Stimulated activated naive B cell treated with anti-CD40 and anti-IgM and Interleukin-4, amounts not matched to agents 10 μg/mL and 1 μg/mL and 100 μg/mL, for 72 hours (primary cell): ENCODE data around the gene FBLN7.
"Not testable (repeated sequence)": the region's sequence is repeated elsewhere in the genome, so short reads cannot be mapped to it uniquely, and the experiment has no call there.

Experiments used
- ATAC-seq, 2 donors: fragments of 150-1000 bp; cut with Tn5 transposase; replicated peaks; 2 replicates each; pipeline ENCODE4 v1.10.0; 2021; ENCODE audit warnings: moderate library complexity in 1 of 2
- DNase-seq: peaks from one replicate; pipeline ENCODE4 v3.0.0; 2021
- H3K27ac Mint-ChIP-seq: one replicate; pipeline ENCODE4 v1.8.0; 2022; ENCODE audit warnings: mild to moderate bottlenecking, mixed read lengths
- H3K27me3 Mint-ChIP-seq, 2 donors: one replicate each; pipeline ENCODE4 v1.8.0; 2022; ENCODE audit warnings: mixed read lengths in 2 of 2
- H3K36me3 Mint-ChIP-seq, 2 donors: one replicate each; pipeline ENCODE4 v1.8.0; 2022; ENCODE audit warnings: mixed read lengths in 2 of 2, mild to moderate bottlenecking in 1 of 2
- H3K4me1 Mint-ChIP-seq, 2 donors: one replicate each; pipeline ENCODE4 v1.8.0; 2022; ENCODE audit warnings: mixed read lengths in 2 of 2, mild to moderate bottlenecking in 1 of 2
- H3K4me3 Mint-ChIP-seq, 2 donors: one replicate each; pipeline ENCODE4 v1.8.0; 2022; ENCODE audit warnings: mild to moderate bottlenecking in 2 of 2, mixed read lengths in 2 of 2, moderate library complexity in 1 of 2
- H3K9me3 Mint-ChIP-seq, 2 donors: one replicate each; pipeline ENCODE4 v1.8.0; 2022; ENCODE audit warnings: mixed read lengths in 2 of 2, mild to moderate bottlenecking in 1 of 2

FBLN7 gene, protein sequence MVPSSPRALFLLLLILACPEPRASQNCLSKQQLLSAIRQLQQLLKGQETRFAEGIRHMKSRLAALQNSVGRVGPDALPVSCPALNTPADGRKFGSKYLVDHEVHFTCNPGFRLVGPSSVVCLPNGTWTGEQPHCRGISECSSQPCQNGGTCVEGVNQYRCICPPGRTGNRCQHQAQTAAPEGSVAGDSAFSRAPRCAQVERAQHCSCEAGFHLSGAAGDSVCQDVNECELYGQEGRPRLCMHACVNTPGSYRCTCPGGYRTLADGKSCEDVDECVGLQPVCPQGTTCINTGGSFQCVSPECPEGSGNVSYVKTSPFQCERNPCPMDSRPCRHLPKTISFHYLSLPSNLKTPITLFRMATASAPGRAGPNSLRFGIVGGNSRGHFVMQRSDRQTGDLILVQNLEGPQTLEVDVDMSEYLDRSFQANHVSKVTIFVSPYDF

DNA sequence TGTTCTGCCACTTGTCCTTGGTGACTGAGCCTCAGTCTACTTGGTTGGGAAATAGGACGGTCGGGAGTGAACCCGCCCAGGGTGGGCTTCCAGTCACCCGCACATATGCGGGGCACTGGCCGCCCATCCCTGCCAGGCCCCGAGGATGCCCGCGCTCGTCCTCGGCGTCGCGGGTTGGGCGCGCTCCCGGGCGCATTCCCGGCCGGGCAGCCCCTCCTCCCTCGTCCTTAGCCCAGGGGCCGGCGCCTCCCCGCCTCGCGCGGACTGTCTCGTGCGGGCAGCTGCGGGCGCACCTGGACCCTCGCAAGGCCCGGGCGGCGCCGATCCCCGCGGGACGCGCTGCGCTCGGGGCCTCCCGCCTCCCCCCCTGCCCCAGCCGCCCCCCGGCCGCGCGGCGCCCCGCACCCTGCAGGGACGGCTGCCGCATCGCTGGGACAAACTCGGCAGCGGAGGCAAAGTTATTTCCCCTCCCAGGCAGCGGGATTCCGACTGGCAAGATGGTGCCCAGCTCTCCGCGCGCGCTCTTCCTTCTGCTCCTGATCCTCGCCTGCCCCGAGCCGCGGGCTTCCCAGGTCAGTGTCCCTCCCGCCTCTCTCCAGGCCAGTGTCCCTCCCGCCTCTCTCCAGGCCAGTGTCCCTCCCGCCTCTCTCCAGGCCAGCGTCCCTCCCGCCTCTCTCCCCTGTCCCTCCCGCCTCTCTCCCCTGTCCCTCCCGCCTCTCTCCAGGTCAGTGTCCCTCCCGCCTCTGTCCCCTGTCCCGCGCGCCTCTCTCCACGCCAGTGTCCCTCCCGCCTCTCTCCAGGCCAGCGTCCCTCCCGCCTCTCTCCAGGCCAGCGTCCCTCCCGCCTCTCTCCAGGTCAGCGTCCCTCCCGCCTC, at the start of gene FBLN7:
TSS of gene FBLN7 (plus strand) at position 227 of the 874 bp plus-strand sequence. CDS start at position 498, 271 bp downstream.
- no peak for DNase-seq
- Mint-ChIP-seq H3K9me3 (no peaks in the 10 kb centered on the region), H3K4me1 (peaks cover 10 to 14% of the 10 kb centered on the region in 2 donors), H3K27me3 (peaks cover 21 to 54% of the 10 kb centered on the region in 2 donors), H3K36me3 (no peaks in the 10 kb centered on the region), H3K27ac (peak within 1 kb of the TSS; percentile 67), H3K4me3 (peak within 1 kb of the TSS; percentile 74 to 78)
- ATAC-seq, result peak in 1 of 2 donors; percentile 30

DNA sequence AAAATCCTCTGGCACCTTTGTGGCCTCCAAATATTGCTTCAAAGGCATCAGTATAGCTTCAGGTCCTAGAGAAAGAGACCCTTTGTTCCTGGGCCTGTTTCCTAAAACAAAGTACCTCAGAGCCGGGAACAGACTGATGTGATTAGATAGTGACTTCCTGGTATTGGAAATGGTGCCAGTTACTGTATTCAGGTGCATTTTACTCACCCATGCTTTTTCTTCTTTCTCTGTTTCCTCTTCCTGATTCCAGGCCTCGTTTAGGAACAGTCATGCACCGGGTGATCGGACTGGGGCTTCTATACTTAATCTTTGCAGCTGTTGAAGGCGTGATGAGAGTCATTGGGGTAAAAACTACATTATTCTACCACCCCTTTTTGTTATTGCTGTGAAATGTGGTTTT, 48.8 kb upstream of the FBLN7 start:
- no peak overlapping the region for H3K4me3 Mint-ChIP-seq
- peaks cover 0 to 10% of the 10 kb centered on the region in 2 donors for H3K9me3 Mint-ChIP-seq
- H3K36me3 Mint-ChIP-seq, result peaks cover 54 to 69% of the 10 kb centered on the region in 2 donors
- ATAC-seq (no peak), DNase-seq (no peak)
- peaks cover 31 to 37% of the 10 kb centered on the region in 2 donors for H3K4me1 Mint-ChIP-seq
- no peaks in the 10 kb centered on the region for H3K27me3 Mint-ChIP-seq
- no peak overlapping the region for H3K27ac Mint-ChIP-seq

DNA sequence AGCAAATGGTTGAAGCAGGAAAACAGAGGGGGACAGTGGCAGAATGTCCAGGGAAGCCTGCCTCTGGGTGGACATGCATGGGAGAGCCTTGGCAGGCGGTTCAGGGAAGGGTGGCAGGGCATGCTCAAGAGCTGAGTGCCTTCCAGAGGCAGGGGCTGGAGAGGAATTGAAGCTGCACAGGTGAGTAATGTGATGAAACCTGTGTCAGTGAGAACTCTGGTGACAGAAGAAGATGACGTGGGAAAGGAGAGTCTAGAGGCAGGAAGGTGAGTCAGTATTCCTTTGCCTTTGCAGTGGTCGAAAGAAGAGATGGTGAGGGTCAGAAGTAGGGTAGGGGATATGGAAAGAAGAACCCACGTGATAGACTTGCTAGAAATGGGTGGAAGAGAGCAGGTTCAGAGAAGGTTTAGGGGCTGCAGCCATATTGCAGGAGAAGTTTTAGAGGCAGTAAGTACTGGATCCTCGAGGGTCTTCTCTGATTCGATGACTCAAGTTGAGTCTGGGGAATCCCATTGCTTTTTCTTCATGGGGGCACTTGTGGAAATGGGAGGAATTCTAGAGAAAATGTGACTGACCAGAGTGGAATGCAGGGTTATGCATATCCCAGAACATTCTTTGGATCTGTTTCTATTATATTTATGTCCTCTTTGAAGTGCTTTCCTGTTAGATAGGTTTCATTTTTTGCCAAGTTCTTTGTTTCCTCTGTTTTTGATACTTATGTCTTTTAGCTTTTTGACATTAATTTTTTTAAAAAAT, 45.7 kb upstream of the FBLN7 start:
- no peak overlapping the region for H3K27ac Mint-ChIP-seq
- peaks cover 36 to 51% of the 10 kb centered on the region in 2 donors for H3K36me3 Mint-ChIP-seq
- no peak for ATAC-seq
- no peaks in the 10 kb centered on the region for H3K9me3 Mint-ChIP-seq
- no peak overlapping the region for H3K4me3 Mint-ChIP-seq
- no peak for DNase-seq
- H3K27me3 Mint-ChIP-seq, result no peaks in the 10 kb centered on the region
- H3K4me1 Mint-ChIP-seq, result peaks cover 6 to 12% of the 10 kb centered on the region in 2 donors

DNA sequence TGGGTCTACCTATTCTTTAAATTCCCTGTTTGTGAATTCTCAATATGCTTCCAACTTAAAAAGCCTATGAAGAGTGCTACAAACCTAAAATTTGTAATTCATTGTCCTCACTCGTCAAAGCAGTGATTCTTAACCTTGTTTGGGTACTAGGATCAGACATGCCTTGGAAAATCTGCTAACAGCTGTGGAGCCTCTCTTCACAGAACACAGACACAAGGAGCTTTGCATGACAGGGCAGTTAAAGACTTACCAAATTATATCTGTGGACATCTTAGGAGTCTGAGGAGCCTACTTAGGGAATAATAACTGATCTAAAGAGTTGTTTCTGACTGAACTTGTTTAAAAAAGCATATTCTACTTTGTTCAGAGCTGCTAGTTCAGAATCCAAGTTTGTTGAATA, 45.0 kb upstream of the FBLN7 start:
- no peak for DNase-seq
- Mint-ChIP-seq H3K4me1 (peaks cover 0 to 6% of the 10 kb centered on the region in 2 donors), H3K36me3 (peaks cover 35 to 50% of the 10 kb centered on the region in 2 donors), H3K27ac (no peak overlapping the region), H3K9me3 (no peaks in the 10 kb centered on the region), H3K4me3 (no peak overlapping the region), H3K27me3 (no peaks in the 10 kb centered on the region)
- no peak for ATAC-seq

DNA sequence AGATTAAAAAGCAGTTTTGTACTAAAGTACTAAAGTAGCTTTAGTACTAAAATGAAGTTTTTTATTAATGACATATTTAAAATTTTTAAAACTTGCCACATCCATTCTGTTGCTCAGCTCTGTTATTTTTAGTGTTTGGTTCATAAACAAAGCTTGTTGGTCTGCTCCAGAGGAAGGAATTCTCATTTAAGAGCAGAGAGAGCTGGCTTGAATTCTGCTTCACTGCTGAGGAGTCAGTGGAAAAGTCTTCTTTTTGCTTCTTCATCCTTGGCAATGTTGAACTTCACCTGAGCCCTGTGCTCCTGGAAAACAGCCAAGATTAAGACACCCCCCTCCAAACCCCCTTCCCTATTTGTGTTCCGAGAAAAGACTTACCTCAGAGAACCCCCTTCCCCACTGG, 42.5 kb upstream of the FBLN7 start:
- ATAC-seq (no peak), DNase-seq (no peak)
- Mint-ChIP-seq H3K27ac (no peak overlapping the region), H3K4me3 (no peak overlapping the region), H3K9me3 (no peaks in the 10 kb centered on the region), H3K36me3 (peaks cover 27 to 43% of the 10 kb centered on the region in 2 donors), H3K27me3 (no peaks in the 10 kb centered on the region), H3K4me1 (peaks cover 0 to 6% of the 10 kb centered on the region in 2 donors)

DNA sequence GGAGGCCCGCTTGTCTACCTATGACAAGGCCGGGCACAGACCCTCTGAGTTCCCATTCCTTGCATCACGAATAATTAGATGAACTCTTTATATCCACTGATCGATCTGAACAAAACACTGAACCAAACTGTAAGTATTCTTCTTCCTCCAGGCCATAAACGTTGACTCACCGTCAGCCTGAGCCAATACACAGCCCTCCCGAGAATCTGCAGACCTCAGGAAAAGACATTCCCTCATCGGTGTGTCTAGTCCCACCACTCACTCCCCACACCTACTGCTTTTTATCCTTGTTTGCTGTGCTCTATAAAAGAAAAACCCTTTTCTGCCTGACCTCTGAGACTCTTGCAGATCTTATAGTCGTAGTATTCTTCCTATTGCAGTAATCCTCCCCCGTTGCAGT, 42.1 kb upstream of the FBLN7 start:
- Mint-ChIP-seq H3K4me3 (no peak overlapping the region), H3K27ac (no peak overlapping the region), H3K36me3 (peaks cover 27 to 38% of the 10 kb centered on the region in 2 donors), H3K27me3 (no peaks in the 10 kb centered on the region), H3K9me3 (no peaks in the 10 kb centered on the region), H3K4me1 (peaks cover 0 to 6% of the 10 kb centered on the region in 2 donors)
- no peak for ATAC-seq
- DNase-seq, result no peak

DNA sequence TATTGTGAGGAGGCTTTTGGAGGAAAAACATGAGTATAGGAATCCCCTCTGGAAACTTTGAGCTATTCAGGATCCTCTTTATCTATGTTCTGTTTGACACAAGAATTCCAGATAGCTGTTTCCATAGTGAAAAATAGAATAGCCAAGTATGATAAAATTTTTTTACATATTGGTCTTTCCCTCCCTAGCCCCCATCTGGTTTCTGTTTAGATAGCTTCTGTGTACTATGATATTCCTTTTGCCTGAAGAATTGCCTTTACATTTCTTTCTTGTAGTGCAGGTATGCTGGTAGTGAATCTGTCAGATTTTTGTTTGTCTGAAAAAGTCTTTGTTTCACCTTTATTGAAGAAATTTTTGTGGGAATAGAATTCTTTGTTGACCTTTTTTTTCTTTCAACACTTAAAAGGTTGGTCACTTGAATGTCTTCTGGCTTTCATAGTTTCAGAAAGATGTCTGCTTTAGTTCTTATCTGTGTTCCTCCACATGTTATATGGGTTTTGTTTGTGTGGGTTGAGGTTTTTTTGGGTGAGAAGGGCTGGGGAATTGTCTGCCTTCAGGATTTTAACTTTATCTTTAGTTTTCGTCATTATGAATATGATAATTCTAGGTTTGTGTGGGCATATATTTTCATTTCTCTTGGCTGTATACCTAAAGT, 29.9 kb upstream of the FBLN7 start:
- peaks cover 71 to 81% of the 10 kb centered on the region in 2 donors for H3K36me3 Mint-ChIP-seq
- no peak overlapping the region for H3K4me3 Mint-ChIP-seq
- DNase-seq (no peak), ATAC-seq (no peak)
- H3K27ac Mint-ChIP-seq, result no peak overlapping the region
- peaks cover 0 to 2% of the 10 kb centered on the region in 2 donors for H3K4me1 Mint-ChIP-seq
- peaks cover 12% of the 10 kb centered on the region in 2 donors for H3K9me3 Mint-ChIP-seq
- no peaks in the 10 kb centered on the region for H3K27me3 Mint-ChIP-seq

DNA sequence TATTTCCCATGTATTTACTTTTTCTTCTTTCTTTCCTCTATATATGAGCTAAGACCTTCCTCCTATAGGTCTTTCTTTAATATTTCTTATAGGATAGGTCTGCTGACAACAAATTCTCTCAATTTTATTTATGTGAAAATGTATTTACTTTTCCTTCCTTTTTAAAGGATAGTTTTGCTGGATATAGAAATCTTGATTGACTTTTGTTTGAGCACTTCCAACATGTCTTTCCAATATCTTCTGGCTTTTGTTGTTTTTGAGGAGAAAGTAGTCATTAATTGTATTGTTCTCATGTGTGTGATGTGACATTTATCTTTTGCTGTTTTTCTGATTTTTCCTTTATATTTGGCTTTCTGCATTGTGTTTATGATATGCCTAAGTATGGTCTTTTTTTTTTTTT, 28.9 kb upstream of the FBLN7 start:
- no peak overlapping the region for H3K27ac Mint-ChIP-seq
- peaks cover 0 to 2% of the 10 kb centered on the region in 2 donors for H3K4me1 Mint-ChIP-seq
- ATAC-seq, result no peak
- peaks cover 12% of the 10 kb centered on the region in 2 donors for H3K9me3 Mint-ChIP-seq
- H3K27me3 Mint-ChIP-seq, result no peaks in the 10 kb centered on the region
- H3K4me3 Mint-ChIP-seq, result no peak overlapping the region
- peaks cover 69 to 75% of the 10 kb centered on the region in 2 donors for H3K36me3 Mint-ChIP-seq
- DNase-seq, result no peak

DNA sequence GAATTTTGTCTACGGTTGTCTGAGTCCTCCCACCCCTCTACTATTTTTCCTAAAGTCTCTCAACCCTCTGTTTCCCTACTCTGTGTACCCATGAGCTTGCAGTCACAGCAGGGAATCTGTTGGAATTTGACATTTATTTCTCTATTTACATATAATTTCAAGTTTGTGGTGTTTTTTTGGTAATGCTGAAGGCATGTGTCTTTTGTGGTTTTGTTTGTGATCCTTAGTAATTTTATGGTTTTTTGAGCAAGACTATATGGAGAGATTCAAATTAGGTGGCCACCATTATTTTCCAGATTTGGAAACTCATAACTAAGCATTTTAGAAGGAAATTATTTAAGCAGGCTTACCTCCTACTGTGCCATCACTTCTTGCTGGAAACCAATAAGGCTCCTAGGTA, 27.2 kb upstream of the FBLN7 start:
- Mint-ChIP-seq H3K4me1 (peaks cover 0 to 2% of the 10 kb centered on the region in 2 donors), H3K4me3 (no peak overlapping the region), H3K9me3 (peaks cover 12% of the 10 kb centered on the region in 2 donors), H3K27ac (no peak overlapping the region), H3K27me3 (no peaks in the 10 kb centered on the region), H3K36me3 (peaks cover 64 to 70% of the 10 kb centered on the region in 2 donors)
- ATAC-seq (no peak), DNase-seq (no peak)

DNA sequence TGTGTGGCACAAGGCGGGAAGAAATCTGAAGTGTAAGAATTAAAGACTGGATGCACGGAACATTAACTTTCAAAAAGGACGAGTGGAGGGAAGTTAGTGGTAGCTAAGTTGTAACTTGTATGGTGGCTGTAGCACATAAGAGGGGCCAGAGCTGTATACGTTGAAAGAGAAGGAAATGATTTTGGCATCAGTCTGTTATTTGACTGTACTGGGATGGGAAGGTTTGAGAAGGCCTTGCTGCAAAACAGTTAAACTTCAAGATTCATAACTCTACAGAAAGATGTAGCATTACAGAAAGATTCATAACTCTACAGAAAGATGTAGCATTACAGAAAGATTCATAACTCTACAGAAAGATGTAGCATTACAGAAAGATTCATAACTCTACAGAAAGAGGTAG, 24.8 kb upstream of the FBLN7 start:
- DNase-seq, H3K27ac Mint-ChIP-seq, H3K4me1 Mint-ChIP-seq, H3K27me3 Mint-ChIP-seq, H3K4me3 Mint-ChIP-seq, ATAC-seq: not testable (repeated sequence)
- Mint-ChIP-seq H3K36me3 (peaks cover 54 to 64% of the 10 kb centered on the region in 2 donors), H3K9me3 (peaks cover 9 to 10% of the 10 kb centered on the region in 2 donors)

DNA sequence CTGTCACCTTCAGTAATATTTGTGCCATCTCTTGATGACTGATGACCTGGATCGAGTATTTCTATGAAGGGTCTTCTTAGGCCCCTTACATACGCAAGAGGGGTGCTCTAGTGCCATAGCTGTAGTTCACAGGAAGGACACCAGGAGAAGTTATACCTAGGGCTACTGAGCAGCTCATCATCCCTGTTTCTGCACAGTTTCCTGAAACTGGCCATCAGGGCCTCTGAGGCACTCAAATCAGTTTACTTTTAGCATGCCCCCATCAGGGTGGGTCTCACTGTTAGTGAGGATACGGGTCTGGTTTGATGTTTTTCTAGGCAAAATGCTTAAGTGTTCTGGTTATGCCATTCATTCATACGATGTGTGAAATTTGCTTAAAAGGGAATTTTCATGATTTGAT, 20.0 kb upstream of the FBLN7 start:
- Mint-ChIP-seq H3K4me1 (peaks cover 0 to 5% of the 10 kb centered on the region in 2 donors), H3K27me3 (no peaks in the 10 kb centered on the region), H3K27ac (no peak overlapping the region)

DNA sequence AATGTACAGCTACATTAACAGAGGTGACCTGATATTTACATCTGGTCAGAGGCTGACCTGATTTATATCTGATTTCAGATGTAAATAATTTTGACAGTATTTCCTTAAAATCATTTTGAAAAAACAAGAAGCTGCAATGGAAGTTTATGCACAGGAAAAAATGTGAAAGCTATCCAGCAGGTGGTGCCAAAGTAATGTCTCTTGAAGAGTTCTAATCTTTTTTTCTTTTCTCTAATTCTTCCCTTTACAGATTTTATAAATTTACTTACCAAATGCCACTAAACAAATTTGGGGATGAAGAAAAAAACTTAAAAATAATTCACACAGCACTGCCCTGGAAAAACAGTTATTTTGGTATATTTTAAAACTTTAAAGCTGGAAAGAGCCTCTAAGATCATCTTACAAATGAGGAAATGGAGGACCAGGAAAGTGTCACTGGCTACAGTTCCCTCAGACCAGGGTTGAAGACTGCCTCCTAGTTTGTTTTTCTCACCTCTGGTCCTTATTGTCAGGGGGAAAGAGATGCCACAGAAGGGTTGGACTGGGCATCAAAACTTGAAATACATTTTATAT, 16.4 kb upstream of the FBLN7 start:
- no peak overlapping the region for H3K4me3 Mint-ChIP-seq
- H3K4me1 Mint-ChIP-seq, result peaks cover 0 to 5% of the 10 kb centered on the region in 2 donors
- H3K36me3 Mint-ChIP-seq, result peaks cover 33 to 34% of the 10 kb centered on the region in 2 donors
- no peak for ATAC-seq
- H3K27ac Mint-ChIP-seq, result no peak overlapping the region
- peaks cover 5 to 6% of the 10 kb centered on the region in 2 donors for H3K9me3 Mint-ChIP-seq
- no peaks in the 10 kb centered on the region for H3K27me3 Mint-ChIP-seq
- DNase-seq, result no peak

More for the DNA sequence above, 20.0 kb upstream of the FBLN7 start:
- ATAC-seq (no peak), DNase-seq (no peak)
- Mint-ChIP-seq H3K9me3 (peaks cover 0 to under 1% of the 10 kb centered on the region in 2 donors), H3K36me3 (peaks cover 22 to 26% of the 10 kb centered on the region in 2 donors), H3K4me3 (no peak overlapping the region)

DNA sequence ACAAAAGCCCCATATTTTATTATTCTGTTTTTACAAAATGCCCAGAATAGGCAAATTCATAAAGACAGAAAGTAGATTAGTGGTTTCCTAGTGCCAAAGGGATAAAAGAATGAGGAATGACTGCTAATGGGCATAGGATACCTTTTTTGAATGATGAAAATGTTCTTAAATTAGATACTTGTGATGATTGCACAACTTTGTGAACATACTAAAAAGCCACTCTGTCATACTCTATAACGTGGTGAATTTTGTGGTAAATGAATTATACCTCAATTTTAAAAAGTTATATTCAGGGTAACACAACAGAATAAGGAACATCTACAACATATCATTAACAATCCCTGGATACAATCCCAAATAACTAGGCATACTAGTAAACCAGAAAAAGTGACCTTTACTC, 9.1 kb upstream of the FBLN7 start:
- Mint-ChIP-seq H3K4me3 (no peak overlapping the region), H3K27me3 (no peaks in the 10 kb centered on the region), H3K9me3 (peaks cover 16 to 17% of the 10 kb centered on the region in 2 donors), H3K36me3 (peaks cover 13 to 15% of the 10 kb centered on the region in 2 donors), H3K27ac (no peak overlapping the region), H3K4me1 (no peaks in the 10 kb centered on the region)
- DNase-seq (no peak), ATAC-seq (no peak)
